Breast epithelium (tissue), 3 donors: Measurements from ENCODE around the gene CCDC106.

Experiments
- CTCF ChIP-seq, 3 donors: fragments of 450-650 bp; IDR thresholded peaks; one replicate each; pipeline ENCODE4 v1.5.1; 2016 to 2017; ENCODE audit warnings: antibody characterized with exemption in 3 of 3, mild to moderate bottlenecking in 3 of 3, moderate library complexity in 3 of 3
- POLR2A ChIP-seq: fragments of 450-650 bp; IDR thresholded peaks from one replicate; pipeline ENCODE4 v1.6.1; 2016; ENCODE audit warnings: antibody characterized with exemption, mild to moderate bottlenecking, moderate library complexity

DNA sequence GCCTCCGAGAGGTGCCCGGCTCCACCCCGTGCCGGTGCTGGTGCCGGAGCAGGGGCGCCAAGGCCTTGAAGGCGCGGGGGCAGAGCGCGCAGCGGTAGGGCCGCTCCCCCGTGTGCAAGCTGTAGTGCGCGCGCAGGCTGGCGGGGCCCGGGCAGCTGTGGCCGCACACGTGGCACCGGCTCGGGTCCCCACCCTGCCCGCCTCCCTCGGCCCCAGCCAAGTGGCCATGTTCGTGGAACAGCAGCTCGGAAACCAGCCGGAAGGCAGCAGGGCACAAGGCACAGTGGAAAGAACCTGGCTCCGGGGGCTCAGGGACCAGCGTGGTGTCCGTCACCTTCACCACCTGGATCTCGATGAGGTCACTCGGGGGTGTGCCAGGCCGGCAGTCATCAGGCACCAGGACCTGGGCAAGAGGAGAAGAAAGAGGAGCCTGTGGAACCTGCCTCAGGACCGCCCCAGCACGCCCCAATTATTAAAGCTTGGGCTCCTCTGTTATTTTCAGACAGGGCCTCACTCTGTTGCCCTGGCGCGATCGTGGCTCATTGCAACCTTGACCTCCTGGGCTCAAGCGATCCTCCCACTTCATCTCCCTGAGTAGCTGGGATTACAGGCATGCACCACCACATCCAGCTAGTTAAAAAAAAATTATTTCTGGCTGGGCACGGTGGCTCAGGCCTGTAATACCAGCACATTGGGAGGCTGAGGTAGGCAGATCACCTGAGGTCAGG is 25.6 kb upstream of the CCDC106 start:
- no peak for TF ChIP-seq POLR2A
- TF ChIP-seq CTCF (IDR thresholded peaks at IDR 0.05) = no peak
